ENCODE measurements around the gene BCL3.
A peak's percentile ranks its signal among the peaks of the same experiment; 100 is the strongest.

BCL3 gene

GRCh38 chr19:44718441-44719261, 29.9 kb upstream of the BCL3 start:
- TF ChIP-seq CTCF (IDR thresholded peaks at IDR 0.05), result no peak

GRCh38 chr19:44719262-44719701, 29.2 kb upstream of the BCL3 start:
- TF ChIP-seq CTCF (IDR thresholded peaks at IDR 0.05), result no peak

- no peak for TF ChIP-seq CTCF (IDR thresholded peaks at IDR 0.05)
Measured at GRCh38 chr19:44720945-44721344, 27.6 kb upstream of the BCL3 start.

- TF ChIP-seq CTCF (IDR thresholded peaks at IDR 0.05), result no peak
Measured at GRCh38 chr19:44722131-44723121, 26.1 kb upstream of the BCL3 start.

GRCh38 chr19:44723299-44723951, 25.1 kb upstream of the BCL3 start:
- no peak for TF ChIP-seq CTCF (IDR thresholded peaks at IDR 0.05)

- TF ChIP-seq CTCF (IDR thresholded peaks at IDR 0.05), result peak; percentile 65
Measured at GRCh38 chr19:44723952-44724319, 24.6 kb upstream of the BCL3 start.

- no peak for TF ChIP-seq CTCF (IDR thresholded peaks at IDR 0.05)
Measured at GRCh38 chr19:44725251-44725650, 23.3 kb upstream of the BCL3 start.

Data from LNCAP (cell line).